Measurements from ENCODE around the gene TAF4. TPM values are rescaled to one million over a fixed set of nuclear protein-coding genes. Genes with fewer than 3 reads are reported as not detected.
"Not testable (repeated sequence)": the region's sequence is repeated elsewhere in the genome, so short reads cannot be mapped to it uniquely, and the experiment has no call there.

The TAF4 gene
- total and polyA plus RNA-seq, 2 donors from 2014 or later: 3.7 to 18.4 TPM

DNA sequence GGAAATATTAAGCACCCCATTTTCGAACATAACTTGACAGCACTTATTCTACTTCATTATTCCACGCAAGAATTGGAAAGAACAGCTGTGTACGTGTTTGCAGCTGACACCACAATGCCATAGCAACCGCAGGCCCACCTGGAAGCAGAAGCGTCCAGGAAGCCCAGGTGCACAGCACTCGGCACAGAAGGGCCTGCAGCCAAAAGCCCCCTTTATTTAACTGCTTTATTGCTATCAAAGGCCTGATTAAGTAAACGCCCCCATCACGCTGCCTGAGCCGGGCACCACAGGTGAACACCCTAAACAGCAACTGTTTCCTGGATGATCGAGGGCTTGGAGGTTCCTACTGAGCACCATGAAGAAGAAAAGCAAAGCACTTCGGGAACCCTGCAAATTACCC is 6.3 kb downstream of the TAF4 start:
- DNase-seq: no peak
- no peak overlapping the region for H3K4me3 ChIP-seq (ENCODE audit: low read length in 3 of 3)
- peaks cover 0 to 11% (median 3%) of the 10 kb centered on the region in 3 donors for H3K4me1 ChIP-seq (ENCODE audit: control insufficient read depth in 2 of 3, insufficient read depth in 2 of 3, low read depth in 1 of 3, low read length in 3 of 3)
- intact Hi-C loops (cut with DNase I): no loop called here
- no peak for FAIRE-seq
- H3K36me3 ChIP-seq (ENCODE audit: control insufficient read depth in 2 of 3, insufficient read depth in 3 of 3, low read length in 3 of 3): peaks cover 0 to 5% (median 0%) of the 10 kb centered on the region in 3 donors
- no peaks in the 10 kb centered on the region for H3K27me3 ChIP-seq (ENCODE audit: control insufficient read depth, insufficient read depth, low read length)
- no peak overlapping the region for H3K9ac ChIP-seq (ENCODE audit: low read length in 3 of 3)
- TF ChIP-seq, protein P1, sequence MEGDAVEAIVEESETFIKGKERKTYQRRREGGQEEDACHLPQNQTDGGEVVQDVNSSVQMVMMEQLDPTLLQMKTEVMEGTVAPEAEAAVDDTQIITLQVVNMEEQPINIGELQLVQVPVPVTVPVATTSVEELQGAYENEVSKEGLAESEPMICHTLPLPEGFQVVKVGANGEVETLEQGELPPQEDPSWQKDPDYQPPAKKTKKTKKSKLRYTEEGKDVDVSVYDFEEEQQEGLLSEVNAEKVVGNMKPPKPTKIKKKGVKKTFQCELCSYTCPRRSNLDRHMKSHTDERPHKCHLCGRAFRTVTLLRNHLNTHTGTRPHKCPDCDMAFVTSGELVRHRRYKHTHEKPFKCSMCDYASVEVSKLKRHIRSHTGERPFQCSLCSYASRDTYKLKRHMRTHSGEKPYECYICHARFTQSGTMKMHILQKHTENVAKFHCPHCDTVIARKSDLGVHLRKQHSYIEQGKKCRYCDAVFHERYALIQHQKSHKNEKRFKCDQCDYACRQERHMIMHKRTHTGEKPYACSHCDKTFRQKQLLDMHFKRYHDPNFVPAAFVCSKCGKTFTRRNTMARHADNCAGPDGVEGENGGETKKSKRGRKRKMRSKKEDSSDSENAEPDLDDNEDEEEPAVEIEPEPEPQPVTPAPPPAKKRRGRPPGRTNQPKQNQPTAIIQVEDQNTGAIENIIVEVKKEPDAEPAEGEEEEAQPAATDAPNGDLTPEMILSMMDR (IDR thresholded peaks at IDR 0.05; ENCODE audit: borderline replicate concordance, extremely low read depth, insufficient read depth): no peak
- H3K27ac ChIP-seq (ENCODE audit: low read depth in 2 of 2, low read length in 2 of 2): no peak overlapping the region
- no peaks in the 10 kb centered on the region for H3K9me3 ChIP-seq (ENCODE audit: control insufficient read depth in 2 of 3, insufficient read depth in 1 of 3, low read length in 3 of 3)

DNA sequence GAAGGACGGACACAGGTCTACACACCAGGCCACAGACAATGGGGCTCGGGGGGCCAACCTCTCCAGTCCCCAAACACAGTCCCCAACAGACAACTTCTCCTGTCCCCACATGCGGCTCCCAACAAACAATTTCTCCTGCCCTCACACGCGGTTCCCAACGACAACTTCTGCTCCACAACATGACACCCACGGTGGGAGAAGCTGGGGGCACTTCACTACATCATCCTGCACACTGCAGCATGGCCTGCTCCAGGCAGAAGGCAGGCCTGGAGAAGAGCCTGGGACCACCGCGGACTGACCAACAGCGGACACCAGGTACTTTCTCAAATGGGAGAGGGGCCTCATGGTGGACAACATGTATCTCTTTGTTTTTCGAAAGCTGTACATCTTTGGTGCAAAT is 6.7 kb downstream of the TAF4 start:
- intact Hi-C loops (cut with DNase I): no loop called here
- Histone ChIP-seq H3K9ac (ENCODE audit: low read length in 3 of 3) (no peak overlapping the region), H3K27me3 (ENCODE audit: control insufficient read depth, insufficient read depth, low read length) (no peaks in the 10 kb centered on the region), H3K4me1 (ENCODE audit: control insufficient read depth in 2 of 3, insufficient read depth in 2 of 3, low read depth in 1 of 3, low read length in 3 of 3) (peaks cover 0 to 10% (median 2%) of the 10 kb centered on the region in 3 donors), H3K4me3 (ENCODE audit: low read length in 3 of 3) (no peak overlapping the region), H3K36me3 (ENCODE audit: control insufficient read depth in 2 of 3, insufficient read depth in 3 of 3, low read length in 3 of 3) (peaks cover 0 to 5% (median 0%) of the 10 kb centered on the region in 3 donors), H3K27ac (ENCODE audit: low read depth in 2 of 2, low read length in 2 of 2) (no peak overlapping the region), H3K9me3 (ENCODE audit: control insufficient read depth in 2 of 3, insufficient read depth in 1 of 3, low read length in 3 of 3) (no peaks in the 10 kb centered on the region)
- FAIRE-seq: no peak
- TF ChIP-seq, protein P1 (IDR thresholded peaks at IDR 0.05; ENCODE audit: borderline replicate concordance, extremely low read depth, insufficient read depth): no peak
- no peak for DNase-seq

DNA sequence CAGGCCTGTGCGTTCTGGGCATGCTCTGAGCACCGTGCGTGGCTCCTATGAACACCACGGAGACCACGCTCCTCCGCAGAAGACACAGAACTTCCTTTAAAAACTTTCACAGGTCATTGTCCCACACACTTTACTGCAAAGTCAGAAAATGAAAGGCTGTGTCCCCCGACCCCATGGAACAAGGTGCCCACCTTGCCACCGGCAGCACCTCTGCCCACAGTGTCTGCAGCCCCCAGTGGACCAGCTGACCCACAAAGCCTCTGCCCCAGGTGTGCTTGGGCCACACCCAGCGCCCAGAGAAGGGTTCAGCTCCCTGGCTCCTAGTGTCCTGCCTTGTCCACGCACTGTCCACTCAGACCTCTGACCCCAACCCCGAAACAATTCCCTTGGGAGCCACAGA is 8.7 kb downstream of the TAF4 start:
- Histone ChIP-seq H3K4me1 (ENCODE audit: control insufficient read depth in 2 of 3, insufficient read depth in 2 of 3, low read depth in 1 of 3, low read length in 3 of 3) (peaks cover 0 to 4% (median 0%) of the 10 kb centered on the region in 3 donors), H3K9ac (ENCODE audit: low read length in 3 of 3) (no peak overlapping the region), H3K27me3 (ENCODE audit: control insufficient read depth, insufficient read depth, low read length) (no peaks in the 10 kb centered on the region), H3K27ac (ENCODE audit: low read depth in 2 of 2, low read length in 2 of 2) (no peak overlapping the region), H3K9me3 (ENCODE audit: control insufficient read depth in 2 of 3, insufficient read depth in 1 of 3, low read length in 3 of 3) (no peaks in the 10 kb centered on the region), H3K4me3 (ENCODE audit: low read length in 3 of 3) (no peak overlapping the region), H3K36me3 (ENCODE audit: control insufficient read depth in 2 of 3, insufficient read depth in 3 of 3, low read length in 3 of 3) (peaks cover 0 to 5% (median 0%) of the 10 kb centered on the region in 3 donors)
- FAIRE-seq: no peak
- TF ChIP-seq, protein P1 (IDR thresholded peaks at IDR 0.05; ENCODE audit: borderline replicate concordance, extremely low read depth, insufficient read depth): no peak
- peak in 1 of 5 donors; percentile 12 for DNase-seq
- intact Hi-C loops (cut with DNase I): no loop called here

DNA sequence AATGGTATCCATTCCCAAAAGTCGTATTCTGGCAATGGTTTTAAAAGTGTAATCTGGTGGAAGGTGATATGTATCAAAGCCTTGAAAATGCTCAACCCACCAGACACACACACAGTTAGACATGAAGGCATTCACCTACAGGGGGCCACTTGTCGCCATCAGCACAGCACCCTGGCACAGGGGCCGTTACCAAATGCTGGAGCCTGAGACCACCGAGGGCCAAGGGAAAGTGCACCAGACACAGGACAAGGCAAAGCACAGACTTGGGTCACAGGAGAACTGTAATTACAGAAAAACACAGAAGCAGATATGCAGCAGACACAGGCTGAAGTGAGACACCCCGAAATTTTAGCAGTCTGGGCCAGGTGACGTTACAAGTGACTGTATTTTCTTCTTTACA is 9.3 kb downstream of the TAF4 start:
- DNase-seq (no peak), FAIRE-seq (no peak)
- H3K36me3 ChIP-seq (ENCODE audit: control insufficient read depth in 2 of 3, insufficient read depth in 3 of 3, low read length in 3 of 3): peaks cover 0 to 3% (median 0%) of the 10 kb centered on the region in 3 donors
- intact Hi-C loops (cut with DNase I): no loop called here
- TF ChIP-seq, protein P1 (IDR thresholded peaks at IDR 0.05; ENCODE audit: borderline replicate concordance, extremely low read depth, insufficient read depth): no peak
- no peak overlapping the region for H3K4me3 ChIP-seq (ENCODE audit: low read length in 3 of 3)
- H3K9ac ChIP-seq (ENCODE audit: low read length in 3 of 3): no peak overlapping the region
- no peak overlapping the region for H3K27ac ChIP-seq (ENCODE audit: low read depth in 2 of 2, low read length in 2 of 2)
- no peaks in the 10 kb centered on the region for H3K9me3 ChIP-seq (ENCODE audit: control insufficient read depth in 2 of 3, insufficient read depth in 1 of 3, low read length in 3 of 3)
- H3K27me3 ChIP-seq (ENCODE audit: control insufficient read depth, insufficient read depth, low read length): no peaks in the 10 kb centered on the region
- H3K4me1 ChIP-seq (ENCODE audit: control insufficient read depth in 2 of 3, insufficient read depth in 2 of 3, low read depth in 1 of 3, low read length in 3 of 3): peaks cover 0 to 4% (median 0%) of the 10 kb centered on the region in 3 donors

DNA sequence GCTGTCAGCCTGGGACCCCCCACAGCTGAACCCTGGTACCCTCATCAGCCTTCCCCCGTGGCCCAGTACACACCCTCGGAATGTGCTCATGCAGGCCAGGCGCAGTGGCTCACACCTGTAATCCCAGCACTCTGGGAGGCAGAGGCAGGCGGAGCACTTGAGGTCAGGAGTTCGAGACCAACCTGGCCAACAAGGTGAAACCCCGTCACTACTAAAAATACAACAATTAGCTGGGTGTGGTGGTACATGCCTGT is 9.9 kb downstream of the TAF4 start:
- H3K27ac ChIP-seq (ENCODE audit: low read depth in 2 of 2, low read length in 2 of 2); H3K9ac ChIP-seq (ENCODE audit: low read length in 3 of 3); H3K36me3 ChIP-seq (ENCODE audit: control insufficient read depth in 2 of 3, insufficient read depth in 3 of 3, low read length in 3 of 3); H3K27me3 ChIP-seq (ENCODE audit: control insufficient read depth, insufficient read depth, low read length); FAIRE-seq; DNase-seq; H3K4me1 ChIP-seq (ENCODE audit: control insufficient read depth in 2 of 3, insufficient read depth in 2 of 3, low read depth in 1 of 3, low read length in 3 of 3); H3K9me3 ChIP-seq (ENCODE audit: control insufficient read depth in 2 of 3, insufficient read depth in 1 of 3, low read length in 3 of 3); H3K4me3 ChIP-seq (ENCODE audit: low read length in 3 of 3); intact Hi-C loops (cut with DNase I): not testable (repeated sequence)

Measured in kidney (tissue), 14 donors.